ENCODE results near the gene CLCN2.

Gene CLCN2

DNA sequence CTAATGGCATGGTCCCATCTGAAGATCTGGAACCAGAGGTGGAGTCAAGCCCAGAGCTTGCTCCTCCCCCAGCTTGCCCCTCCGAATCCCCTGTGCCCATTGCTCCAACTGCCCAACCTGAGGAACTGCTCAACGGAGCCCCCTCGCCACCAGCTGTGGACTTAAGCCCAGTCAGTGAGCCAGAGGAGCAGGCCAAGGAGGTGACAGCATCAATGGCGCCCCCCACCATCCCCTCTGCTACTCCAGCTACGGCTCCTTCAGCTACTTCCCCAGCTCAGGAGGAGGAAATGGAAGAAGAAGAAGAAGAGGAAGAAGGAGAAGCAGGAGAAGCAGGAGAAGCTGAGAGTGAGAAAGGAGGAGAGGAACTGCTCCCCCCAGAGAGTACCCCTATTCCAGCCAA, 39.7 kb downstream of the CLCN2 start:
- no peak for DNase-seq

DNA sequence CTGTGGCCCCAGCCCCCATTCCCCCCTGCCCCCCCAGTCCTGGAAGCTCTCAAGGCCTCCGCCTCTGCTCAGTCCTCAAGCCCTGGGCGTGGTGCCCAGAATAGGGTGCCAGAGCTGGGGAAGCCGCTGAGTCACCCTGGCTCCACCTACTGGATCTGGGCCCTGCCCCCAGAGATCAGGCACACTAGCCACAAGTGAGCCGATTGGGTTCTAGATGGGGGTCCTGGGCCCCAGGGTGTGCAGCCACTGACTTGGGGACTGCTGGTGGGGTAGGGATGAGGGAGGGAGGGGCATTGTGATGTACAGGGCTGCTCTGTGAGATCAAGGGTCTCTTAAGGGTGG, 41.3 kb downstream of the CLCN2 start:
- DNase-seq = peak; percentile 73

DNA sequence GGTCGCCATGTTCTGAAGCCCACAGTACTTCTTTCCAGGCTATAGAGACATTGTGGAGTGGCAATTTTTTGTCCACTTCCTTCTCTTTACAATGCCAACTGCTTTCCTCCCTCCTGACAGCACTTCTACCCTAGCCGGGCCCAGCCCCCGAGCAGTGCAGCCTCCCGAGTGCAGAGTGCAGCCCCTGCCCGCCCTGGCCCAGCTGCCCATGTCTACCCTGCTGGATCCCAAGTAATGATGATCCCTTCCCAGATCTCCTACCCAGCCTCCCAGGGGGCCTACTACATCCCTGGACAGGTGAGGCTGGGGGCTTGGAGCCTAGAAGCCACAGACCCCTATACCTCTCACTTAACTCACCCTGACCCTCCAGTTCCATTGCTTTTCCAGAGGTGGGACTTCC, 44.2 kb downstream of the CLCN2 start:
- DNase-seq = no peak

DNA sequence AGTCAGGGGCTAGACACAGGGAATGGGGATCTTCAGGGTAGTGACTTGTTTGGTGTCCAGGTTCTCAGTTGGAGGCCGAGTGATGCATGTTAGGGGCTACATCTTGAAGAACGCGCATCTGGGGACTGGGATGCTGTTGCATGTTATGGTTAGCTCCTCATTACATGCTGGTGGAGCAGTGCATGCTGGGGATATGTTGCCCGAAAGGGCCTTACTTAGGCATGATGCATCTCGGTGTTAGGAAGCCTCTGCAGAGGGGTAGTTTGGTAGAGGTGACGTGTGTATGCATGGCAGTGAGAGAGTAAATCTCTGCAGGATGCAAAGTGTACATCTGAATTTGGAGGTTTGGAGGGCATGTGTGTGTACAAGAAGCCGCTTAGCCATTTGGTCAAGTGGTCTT, 44.6 kb downstream of the CLCN2 start:
- no peak for DNase-seq

DNA sequence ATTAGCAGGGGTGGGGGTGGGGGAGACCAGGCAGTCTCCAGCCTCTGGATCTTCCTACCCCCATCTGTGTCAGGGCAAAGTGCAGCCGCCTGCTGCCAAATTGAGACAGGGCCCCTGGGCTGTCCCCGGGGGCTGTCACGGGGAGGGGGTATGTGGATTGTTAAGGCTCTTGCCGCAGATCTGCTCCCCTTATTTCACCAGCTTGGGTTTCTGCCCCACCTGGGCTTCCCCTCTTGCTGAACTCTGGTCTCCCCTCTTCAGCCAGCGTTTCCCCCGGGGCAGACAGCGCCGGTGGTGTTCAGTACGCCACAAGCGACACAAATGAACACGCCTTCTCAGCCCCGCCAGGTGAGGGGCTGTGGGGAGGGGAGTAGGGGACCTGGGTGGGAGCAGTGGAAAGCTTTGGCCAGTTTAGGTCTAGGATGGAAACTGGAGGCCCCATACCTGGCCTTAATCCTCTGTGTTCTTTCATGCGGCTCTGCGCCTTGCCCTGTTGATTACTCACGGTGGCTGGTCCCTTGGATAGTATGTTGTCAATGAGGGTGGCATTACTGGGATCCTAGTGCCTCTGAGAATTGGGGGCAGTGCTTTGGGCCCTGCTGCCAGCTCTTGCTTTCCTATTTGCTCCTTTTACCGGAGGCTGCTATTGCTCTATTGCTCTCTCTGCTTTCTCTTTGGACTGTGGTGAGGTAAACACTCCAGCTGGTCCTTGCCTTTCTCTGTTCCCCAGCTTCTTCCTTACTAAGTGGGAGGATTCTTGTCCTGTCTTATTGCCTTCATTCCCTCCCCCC, 45.3 kb downstream of the CLCN2 start:
- no peak for DNase-seq

DNA sequence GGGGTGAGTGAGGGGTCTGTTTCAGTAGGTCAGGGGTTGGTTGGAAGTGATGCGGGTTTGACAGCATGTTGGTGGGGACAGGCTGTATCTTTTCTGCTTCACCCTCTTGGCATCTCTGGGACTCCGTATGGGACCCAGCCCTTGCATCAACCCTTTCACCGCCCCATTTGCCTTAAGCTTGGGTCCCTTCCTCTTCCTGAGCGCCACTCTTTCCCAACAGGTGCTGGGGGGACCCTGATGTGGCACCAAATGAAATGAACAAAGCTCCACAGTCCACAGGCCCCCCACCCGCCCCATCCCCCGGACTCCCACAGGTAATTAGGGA, 45.9 kb downstream of the CLCN2 start:
- no peak for DNase-seq

DNA sequence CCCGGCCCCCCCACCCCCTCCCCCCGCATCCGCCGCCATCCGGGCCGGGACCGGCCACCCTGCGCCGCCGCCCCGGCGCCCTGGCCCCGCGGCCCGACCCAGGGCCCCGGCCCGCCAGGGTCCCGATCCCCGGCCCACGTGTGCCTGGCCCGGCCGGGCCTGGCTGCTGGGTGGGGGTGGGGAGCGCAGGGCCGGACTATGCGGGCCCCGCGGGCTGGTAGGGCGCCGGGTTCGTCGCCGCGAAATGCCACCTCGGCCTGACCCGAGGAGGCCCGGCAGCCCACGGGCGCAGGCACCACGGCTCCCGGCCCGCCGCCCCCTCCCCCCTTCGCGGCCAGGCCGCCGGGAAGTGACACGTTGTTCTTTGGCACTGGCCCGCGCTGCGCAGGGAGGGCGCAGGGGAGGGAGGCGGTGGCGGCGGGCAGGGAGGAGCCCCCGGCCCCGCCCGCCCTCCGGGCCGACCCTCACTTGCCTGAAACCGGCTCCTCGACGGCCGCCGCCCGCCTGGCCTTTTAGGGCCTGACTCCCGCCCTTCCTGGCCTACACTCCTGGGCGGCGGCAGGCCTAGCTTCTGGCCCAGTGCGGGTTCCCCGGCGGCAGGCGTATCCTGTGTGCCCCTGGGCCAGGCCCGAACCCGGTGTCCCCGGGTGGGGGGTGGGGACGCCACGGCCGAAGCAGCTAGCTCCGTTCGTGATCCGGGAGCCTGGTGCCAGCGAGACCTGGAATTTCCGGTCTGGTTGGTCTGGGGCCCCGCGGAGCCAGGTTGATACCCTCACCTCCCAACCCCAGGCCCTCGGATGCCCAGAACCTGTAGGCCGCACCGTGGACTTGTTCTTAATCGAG, 46.5 kb downstream of the CLCN2 start:
- peak; percentile 35 for DNase-seq

DNA sequence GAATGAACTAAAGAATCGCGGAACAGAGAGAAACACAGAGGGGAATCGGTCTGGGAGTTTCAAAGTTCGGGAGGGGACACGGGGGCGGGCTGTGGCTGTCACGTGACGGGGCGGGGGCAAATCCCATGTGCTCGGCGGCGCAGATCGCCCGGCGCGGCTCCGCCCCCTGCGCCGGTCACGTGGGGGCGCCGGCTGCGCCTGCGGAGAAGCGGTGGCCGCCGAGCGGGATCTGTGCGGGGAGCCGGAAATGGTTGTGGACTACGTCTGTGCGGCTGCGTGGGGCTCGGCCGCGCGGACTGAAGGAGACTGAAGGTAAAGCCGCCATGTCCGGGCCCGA, 47.1 kb downstream of the CLCN2 start, which contains the start of gene EIF4G1:
Gene EIF4G1 (plus strand): TSS at position 244 of the 337 bp plus-strand sequence. CDS start 1,191 bp downstream, outside the sequence.
- peak; percentile 95 for DNase-seq

DNA sequence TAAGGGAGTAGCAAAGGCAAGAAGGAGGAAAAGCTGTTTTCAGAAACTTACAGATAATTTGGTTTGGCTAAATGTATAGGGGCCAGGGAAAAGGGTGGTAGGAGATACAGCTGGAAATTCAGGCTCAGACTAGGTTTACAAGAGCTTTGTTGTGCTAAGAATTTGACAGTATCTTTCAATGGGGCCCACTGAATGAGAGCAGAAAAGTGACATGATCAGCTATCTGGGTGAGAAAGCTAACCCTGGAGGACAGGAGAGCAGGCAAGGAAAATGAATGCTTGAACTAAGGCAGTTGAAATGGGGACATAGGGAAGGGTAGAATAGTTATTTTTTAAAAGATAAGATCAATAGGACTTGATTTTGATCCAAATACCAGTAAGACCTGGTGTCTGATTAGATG, 49.8 kb downstream of the CLCN2 start:
- DNase-seq = no peak

DNA sequence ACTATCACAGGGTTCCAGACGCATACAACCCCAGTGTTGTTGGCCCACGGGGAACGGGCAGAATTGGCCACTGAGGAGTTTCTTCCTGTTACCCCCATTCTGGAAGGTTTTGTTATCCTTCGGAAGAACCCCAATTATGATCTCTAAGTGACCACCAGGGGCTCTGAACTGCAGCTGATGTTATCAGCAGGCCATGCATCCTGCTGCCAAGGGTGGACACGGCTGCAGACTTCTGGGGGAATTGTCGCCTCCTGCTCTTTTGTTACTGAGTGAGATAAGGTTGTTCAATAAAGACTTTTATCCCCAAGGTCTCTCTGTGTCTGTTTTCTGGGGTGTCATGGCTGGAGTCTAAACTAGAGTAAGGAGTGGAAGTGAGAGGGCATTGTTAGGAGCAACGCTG, 52.7 kb downstream of the CLCN2 start:
- DNase-seq = no peak

DNA sequence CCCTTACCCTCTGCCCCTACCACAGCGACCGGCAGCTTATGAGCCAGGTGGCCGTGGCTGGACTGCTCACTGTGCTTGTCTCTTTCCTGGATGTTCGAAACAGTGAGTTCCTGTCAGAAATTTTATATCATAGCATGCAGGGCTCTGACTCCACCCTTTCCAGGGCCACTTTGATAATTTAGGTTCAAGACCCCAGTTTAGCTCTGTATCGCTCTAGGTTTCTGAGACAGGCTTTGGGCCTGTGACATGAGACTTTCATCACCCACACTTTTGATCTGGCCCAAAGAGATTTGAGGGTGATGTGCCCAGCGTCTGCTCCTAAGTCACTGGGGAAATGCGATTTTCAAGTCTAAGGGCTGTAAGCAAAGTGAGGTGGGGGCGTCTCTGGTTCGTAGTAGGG, 53.5 kb downstream of the CLCN2 start:
- DNase-seq = no peak

DNA sequence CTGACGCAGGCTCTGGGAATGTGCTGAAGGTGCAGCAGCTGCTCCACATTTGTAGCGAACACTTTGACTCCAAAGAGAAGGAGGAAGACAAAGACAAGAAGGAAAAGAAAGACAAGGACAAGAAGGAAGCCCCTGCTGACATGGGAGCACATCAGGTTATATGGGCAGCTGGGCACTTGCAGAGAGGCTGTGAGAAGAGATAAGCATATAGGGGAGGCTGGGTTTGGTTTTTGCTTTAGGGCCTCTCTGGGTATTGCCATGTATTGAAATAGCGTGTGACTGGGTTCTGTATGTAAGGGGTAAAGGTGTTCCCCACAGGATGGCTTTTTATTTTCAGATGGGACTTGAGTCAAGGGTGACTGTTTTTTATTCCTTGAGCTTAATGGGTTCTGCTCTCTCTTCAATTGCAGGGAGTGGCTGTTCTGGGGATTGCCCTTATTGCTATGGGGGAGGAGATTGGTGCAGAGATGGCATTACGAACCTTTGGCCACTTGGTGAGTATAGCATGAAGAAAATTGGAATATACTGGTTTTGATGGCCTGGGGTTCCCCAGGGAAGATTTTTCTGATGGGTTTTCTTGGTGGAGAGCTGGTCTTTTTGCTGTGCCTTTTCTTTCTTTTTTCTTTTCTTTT, 54.9 kb downstream of the CLCN2 start:
- no peak for DNase-seq

DNA sequence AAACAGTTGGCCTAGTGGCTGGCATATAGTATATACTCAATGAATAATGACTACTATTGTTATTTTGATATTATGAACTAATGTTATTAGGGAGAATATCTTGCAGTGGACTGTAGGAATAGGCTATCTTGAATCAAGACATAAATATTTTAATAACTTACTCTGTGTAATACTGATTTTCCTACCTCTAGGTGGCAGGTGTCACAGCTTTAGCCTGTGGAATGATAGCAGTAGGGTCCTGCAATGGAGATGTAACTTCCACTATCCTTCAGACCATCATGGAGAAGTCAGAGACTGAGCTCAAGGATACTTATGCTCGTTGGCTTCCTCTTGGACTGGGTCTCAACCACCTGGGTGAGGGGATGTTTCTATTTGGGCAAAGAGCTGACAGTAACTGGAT, 55.8 kb downstream of the CLCN2 start:
- peak; percentile 19 for DNase-seq

DNA sequence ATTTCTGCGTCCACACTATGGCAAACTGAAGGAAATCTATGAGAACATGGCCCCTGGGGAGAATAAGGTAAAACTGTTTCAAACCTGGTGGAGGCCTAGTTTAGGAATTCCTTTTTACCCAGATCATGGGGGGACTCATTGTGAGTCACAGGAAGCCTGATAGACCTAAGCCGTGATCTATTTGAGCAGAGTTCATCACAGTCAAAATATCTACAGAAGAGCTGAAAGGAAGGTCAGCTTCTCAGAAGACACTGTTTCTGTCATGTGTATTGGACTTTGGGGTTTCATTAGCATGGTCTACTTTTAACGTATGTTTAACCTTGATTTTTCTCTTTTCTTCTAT, 61.1 kb downstream of the CLCN2 start:
- DNase-seq = no peak

DNA sequence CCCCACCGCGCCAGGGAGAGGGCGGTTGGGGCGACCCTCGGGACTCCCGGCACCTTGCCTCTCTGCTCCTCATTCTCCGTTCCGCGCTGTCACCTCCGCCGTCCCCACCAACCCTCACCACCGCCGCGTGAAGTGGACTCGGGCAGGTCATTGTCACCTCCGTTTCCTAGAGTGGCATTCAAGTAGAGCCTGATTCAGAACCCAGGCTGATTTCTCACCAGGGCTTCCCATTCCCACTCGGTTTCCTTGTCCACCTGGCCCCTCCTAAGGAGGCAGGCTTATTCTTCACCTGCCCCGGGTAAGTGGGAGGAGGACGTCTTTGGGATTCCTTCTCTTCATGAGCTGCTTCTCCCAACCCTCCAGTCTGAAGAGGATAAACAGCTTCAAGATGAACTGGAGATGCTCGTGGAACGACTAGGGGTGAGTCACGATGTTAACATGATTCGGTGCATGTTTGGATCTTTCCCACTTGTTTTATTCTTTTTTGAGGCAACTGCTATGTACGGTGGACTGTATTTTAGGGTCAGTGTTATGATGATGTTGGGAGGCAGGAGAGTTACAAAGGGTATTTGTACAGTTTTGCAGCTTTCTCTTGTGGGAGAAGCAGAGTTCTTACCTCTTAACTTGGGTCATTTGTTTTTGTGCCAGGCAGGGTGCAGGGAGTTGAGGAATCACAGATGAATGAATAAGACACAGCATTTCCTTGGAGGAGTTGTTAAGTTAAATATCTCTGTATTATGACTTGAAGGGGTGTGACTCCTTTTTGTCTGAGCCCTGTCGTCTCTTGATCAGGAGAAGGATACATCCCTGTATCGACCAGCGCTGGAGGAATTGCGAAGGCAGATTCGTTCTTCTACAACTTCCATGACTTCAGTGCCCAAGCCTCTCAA, 61.7 kb downstream of the CLCN2 start:
- no peak for DNase-seq

DNA sequence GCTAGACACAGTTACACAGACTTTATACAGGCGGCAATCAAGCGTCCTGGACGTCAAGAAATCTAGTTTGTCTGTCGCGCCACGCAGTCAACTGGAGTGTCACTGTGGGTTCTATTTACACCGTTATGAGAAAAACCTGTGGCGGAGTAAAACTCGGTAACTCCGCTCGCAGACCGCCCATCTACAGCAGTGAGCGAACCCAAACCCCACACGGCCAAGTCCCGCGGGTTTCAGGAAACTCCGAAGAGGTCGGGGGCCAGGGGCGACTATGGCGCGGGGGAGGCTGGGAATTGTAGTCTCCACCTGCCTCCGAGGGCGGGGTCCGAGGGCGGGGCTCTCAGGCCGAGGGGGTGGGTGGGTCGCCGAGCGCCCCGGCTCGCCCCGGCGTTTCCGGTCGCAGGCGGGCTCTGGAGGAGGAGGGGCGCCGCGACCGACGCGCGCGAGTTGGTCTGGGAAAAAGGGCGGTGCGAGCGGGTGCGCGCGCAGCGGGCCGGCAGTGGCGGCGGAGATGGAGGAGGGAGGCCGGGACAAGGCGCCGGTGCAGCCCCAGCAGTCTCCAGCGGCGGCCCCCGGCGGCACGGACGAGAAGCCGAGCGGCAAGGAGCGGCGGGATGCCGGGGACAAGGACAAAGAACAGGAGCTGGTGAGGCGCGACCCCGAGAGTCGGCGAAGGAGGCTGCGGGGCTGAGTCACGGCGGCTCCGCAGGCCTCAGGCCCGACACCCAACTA, 62.5 kb downstream of the CLCN2 start, which contains the start of gene PSMD2:
Gene PSMD2 (plus strand): TSS at position 483 of the 729 bp plus-strand sequence. CDS start 26 bp downstream, at position 509.
- DNase-seq = peak; percentile 94

DNA sequence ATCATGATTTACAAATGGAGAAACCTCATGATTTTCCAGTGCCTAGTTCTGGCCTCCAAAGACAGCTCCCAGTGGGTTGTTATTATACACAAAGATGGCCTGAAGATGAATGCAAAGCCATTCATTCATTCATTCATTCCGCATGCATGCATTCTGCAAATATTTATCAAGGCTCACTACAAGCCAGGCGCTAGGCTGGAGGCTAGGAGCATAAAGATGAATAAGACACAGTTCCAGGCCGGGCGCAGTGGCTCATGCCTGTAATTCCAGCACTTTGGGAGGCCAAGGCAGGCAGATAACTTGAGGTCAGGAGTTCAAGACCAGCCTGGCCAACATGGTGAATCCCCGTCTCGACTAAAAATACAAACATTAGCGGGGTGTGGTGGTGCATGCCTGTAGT, 64.8 kb downstream of the CLCN2 start:
- no peak for DNase-seq
